GM11168 (cell line): ENCODE measurements around the gene RPUSD4.
"Not testable (repeated sequence)": the region's sequence is repeated elsewhere in the genome, so short reads cannot be mapped to it uniquely, and the experiment has no call there.

ENCODE experiments used
- in situ Hi-C: fragments of 300-500 bp; cut with MboI; formaldehyde crosslinking; loops from one replicate; pipeline ENCODE4 v1.12.0; 2022; ENCODE audit warnings: low sequenced_read_pairs; ENCODE audit not compliant: unreplicated experiment

RPUSD4 gene, protein sequence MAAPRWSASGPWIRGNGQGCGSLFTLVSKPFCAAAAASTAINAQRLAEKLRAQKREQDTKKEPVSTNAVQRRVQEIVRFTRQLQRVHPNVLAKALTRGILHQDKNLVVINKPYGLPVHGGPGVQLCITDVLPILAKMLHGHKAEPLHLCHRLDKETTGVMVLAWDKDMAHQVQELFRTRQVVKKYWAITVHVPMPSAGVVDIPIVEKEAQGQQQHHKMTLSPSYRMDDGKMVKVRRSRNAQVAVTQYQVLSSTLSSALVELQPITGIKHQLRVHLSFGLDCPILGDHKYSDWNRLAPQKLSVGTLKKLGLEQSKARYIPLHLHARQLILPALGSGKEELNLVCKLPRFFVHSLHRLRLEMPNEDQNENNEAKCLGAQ

DNA sequence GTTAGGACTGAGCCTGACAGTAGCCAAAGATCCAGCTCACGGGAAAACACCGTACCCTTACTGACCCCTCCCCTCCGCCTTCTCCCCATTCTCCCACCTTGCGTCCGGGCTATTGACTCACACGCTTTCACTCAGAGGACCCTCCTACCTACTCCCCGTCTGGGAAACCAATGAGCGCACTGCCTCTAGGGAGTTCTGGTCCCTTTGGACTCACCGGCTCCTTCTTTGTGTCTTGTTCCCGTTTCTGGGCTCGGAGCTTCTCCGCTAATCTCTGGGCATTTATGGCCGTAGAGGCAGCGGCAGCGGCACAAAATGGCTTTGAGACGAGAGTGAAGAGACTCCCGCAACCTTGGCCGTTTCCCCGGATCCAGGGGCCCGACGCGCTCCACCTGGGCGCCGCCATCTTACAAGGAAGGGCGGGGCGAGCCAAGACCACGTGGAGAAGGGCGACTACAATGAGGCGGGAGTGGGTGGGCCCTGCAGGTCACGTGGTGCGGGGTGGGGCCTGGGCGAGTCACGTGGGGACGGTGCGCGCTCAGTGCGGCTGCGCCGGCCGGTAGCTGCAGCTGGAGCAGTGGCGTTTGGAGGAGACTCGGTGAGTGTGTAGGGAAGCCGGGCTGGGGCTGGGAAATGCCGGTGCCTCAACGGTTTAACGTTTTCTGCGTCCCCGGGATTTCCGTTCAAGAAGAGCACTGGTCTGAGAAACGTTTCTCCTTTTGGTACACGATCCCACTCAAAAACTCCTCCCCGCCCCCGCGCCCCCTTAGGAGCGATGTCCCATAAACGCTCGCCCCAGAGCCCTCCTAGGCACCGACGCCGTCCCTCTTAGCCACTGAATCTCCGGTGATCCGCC lies at the start of gene RPUSD4, which contains the start of gene FAM118B:
TSS of gene RPUSD4 (minus strand) at position 415 of the 853 bp plus-strand sequence. CDS start at position 403, 12 bp downstream.
TSS of gene FAM118B (plus strand) at position 547 of the 853 bp plus-strand sequence. CDS start 23,220 bp downstream, outside the sequence.
- in situ Hi-C loops, result no loop called here

DNA sequence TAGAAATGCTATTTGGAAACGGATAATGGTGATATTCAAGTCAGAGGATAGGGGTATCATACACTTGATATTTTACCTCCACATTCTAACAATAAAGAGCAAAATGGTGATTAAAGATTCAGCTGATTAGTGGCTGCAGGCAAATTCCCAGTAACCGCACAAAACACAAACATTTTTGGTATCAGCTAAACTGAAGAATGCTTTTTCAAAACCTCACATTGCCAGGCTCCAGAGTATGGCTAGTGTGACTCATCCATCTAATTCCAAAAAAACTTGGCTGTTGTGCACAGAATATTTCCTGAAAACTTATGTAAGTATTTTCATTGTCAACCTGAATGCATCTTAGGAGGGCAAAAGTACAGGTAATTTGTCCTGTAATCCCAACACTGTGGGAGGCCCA lies 46.3 kb upstream of the RPUSD4 start:
- in situ Hi-C loops, result no loop called here

DNA sequence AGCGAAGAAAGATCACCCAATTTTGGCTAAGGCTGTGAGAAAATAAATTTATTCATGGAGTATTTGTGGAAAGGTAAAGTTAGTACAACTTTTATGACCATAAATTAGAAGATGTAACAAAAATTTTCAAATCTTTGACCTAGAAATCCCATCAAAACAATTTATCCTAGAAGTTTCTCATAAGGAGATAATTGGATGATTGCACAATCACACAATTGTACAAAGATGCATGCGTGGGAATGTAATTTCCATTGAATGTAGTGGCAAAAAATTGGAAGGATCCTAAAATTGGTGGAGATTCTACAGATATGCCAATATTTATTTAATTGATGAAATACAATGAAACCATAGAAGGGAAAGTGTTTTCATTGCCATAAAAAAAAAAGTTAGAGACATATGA lies 45.7 kb upstream of the RPUSD4 start:
- in situ Hi-C loops, result no loop called here

DNA sequence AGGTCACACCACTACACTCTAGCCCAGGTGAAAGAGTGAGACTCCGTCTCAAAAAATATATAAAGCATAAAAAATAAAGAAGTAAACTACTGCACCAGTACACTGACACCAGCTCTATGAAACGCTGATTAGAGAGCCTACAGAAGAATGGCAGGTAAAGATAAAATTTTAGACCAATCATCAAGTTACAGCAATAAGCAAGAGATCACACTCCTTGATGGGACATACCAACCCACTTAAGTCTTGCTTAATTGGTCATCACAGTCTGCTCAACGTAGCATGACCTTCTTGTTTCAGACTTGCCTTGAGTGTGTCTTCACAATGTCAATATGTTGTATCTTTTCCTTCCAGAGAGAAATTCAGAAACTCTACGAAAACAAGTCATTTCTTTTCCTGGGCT lies 44.8 kb upstream of the RPUSD4 start:
- in situ Hi-C loops, result no loop called here

DNA sequence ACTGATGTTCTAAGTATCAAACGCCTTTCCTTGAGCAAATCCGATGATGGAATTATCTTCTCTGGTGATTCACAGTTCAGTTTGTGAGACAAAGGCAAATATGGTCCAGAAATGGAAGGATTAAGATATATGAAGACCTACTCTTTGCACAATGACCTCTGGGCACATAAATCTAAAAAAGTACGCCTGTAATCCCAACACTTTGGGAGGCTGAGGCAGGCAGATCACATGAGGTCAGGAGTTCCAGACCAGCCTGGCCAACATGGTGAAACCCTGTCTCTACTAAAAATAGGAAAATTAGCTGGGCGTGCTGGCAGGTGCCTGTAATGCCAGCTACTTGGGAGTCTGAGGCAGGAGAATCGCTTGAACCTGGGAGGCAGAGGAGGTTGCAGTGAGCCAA lies 44.1 kb upstream of the RPUSD4 start:
- in situ Hi-C loops, result not testable (repeated sequence)

DNA sequence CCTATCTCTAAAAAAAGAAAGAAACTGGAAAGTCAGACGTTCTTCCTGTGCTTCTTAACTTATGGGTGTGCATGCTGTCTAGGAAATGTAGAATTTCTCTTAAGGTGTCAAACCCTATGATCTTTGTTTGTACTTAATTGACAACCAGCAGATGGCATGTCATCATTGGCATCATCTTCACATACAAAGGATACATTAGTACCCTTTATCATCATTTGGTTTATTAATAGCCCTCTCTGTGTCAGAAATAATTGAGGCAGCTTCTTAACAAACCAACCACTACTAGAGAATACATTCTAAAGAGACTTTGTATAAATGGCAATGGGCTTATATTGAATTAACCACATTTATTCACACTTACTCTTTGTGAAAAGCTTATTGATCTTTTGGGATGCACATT lies 43.4 kb upstream of the RPUSD4 start:
- in situ Hi-C loops, result no loop called here

DNA sequence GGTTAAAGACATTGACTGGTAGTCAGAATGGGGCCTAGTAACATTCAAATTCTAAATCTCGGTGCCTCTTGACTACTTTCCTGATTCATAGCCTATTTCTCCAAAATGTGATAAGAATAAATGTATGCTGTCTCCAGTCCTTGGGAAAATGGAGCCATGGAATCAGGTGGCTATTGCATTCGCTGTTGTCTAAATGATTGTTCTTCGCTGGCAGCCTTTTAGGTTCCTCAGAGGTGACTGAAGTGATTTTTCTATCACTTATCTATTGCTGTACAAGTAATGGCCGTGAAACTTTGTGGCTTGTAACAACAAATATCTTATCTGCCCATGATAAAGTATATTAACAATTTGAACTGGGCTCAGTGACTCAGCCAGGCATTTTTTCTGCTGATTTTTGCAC lies 41.8 kb upstream of the RPUSD4 start:
- in situ Hi-C loops, result no loop called here

DNA sequence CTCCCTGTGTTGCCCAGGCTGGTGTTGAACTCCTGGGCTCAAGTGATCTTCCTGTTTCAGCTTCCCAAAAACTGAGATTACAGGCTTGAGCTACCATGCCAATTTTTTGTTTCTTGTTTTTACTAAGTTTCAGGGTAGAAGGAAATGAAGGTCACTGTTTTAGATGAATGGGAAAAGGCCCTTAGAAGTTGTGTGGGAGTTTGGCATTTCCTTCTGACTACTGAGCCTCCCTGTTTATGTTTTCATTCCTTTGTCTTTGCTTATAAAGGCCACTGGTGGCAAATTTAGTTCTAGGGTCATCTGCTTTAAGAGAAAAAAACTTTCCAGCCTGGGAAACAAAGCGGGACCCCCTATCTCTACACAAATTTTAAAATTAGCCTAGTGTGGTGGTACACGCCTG lies 35.2 kb upstream of the RPUSD4 start:
- in situ Hi-C loops, result no loop called here

DNA sequence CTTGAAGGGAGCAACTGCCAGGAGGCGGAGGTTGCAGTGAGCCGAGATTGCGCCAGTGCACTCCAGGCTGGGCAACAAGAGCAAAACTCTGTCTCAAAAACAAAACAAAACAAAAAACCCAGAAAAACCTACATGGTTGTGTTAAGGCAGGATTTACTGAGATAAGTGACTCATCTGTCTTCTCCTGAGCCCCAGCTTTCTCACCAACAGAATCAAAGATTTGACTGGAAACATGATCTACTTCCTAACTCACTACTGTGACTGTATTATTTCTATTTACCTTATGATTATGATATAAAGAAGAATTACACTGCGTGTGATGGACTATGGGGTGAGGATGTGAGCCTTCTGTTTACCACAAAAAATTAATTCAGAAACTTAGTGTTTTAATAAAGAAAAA lies 21.9 kb upstream of the RPUSD4 start:
- in situ Hi-C loops, result no loop called here

DNA sequence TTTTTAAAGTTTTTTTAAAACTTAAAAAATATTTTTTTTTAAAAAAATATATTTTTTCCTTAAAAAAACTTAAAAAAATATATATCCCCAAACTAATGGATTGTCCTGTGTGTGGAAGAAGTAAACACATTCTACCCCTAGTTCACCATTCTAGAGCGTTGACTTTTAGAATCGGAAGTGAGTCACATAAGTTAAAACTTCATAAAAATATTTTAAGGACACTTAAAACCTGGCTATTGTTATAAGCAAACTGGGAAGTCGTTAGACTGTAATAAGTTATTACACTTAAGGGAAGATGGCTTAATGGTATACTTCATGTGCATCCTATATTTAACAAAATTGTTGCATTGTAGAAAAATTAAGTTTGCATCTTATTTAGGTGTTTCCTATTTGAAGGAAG lies 21.2 kb upstream of the RPUSD4 start:
- in situ Hi-C loops, result no loop called here

DNA sequence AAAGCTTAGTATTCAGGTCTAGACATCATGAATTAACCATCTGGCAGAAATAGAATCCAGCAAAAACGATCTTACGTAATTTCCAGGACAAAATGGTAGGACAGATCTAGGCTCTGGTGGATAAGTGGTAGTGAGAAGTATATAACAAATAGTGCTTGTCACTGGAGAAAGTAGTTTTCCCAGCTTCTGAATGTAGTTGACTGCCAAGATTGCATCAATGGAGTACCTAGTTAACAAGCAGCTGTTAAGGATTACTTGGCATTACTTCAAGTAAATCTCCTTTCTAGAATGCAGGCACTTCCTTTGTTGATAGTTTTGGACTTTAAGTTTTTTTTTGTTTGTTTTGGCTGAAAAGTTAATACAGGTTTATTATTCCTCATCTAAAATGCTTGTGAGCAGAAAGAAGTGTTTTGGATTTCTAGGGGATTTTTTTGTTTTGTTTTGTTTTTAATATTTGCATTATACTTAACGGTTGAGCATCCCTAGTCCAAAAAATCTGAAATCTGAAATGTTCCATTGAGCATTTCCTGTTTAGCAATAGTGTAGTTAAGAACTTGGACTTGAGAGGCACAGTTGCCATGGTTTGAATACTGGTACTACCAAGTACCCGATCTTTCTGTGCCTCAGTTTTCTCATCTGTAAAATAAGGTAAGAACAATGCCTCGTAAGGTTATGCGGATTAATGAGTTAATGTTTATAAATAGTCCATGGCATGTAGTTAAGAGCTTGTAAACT lies 20.4 kb upstream of the RPUSD4 start:
- in situ Hi-C loops, result no loop called here

DNA sequence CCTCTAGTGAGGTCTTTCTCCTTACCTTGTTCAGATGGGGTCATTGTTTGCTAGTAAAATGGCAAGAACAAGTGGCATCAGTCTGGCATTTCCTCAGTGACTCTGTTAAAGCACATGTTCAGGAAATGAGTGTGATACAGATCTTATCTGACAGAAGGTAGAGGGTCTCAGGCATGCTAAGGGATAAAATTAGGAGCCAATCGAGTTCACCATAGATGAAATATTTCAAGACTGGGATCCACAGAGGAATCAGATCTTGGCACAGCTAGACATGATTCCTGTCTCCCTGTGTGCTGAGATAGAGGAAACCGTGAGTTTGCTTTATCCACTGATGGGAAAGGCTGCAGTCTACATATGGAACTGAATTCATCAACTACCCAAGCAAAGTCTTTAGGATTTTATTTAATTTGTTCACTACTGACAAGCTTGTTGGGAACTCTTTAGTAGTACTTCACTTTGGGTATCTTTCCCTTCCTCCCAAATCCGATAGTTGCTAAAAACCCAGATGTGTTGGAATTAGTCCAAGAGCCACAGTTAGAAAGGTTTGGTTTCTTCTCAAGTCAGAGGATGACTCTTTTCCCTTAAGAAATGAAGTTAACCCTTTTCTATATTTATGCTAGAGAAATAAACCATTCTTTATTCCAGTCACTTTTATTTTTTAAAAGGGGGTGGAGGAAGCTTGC lies 18.5 kb upstream of the RPUSD4 start:
- in situ Hi-C loops, result no loop called here

DNA sequence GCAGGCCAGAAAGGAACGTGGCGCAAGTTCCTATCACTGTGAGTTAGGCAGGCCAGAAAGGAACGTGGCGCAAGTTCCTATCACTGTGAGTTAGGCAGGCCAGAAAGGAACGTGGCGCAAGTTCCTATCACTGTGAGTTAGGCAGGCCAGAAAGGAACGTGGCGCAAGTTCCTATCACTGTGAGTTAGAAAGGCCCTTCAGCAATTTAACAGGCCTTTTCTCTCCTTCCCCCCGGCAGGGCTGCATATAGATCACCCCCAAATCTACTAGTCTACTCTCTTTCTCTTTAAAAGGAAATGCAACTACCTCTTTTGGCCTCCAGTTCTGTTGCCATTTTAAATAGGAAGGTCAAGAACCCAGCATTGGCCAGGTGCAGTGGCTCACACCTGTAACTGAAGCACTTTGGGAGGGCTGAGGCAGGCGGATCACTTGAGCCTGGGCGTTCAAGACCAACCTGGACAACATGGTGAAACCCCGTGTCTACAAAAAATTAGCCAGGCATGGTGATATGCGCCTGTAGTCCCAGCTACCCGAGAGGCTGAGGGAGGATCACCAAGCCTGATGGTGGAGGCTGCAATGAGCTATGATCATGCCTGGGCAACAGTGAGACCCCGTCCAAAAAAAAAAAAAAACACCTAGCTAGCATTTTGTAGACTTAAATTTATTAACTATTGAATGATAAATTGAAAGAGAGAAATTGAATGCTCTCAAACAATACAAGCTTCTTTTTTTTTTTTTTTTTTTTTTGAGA lies 15.1 kb upstream of the RPUSD4 start:
- in situ Hi-C loops, result no loop called here

DNA sequence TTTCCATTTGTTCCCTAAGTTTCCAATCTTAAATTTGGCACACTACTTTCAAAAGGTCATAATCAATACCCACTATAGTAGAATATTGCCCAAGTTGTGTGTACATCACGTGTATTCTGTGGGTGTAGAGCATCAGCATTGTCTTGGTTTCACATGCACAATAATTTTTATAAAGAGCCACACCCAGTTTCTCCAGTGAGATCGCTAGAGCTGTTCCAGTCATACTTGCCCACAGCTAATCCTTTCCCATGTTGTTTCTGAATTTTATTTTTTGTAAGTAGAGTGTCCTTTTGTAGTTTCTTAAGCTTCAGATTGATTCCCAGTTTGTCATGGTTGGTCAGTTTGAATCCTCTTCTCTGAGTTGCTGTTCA lies 13.8 kb upstream of the RPUSD4 start:
- in situ Hi-C loops, result no loop called here

DNA sequence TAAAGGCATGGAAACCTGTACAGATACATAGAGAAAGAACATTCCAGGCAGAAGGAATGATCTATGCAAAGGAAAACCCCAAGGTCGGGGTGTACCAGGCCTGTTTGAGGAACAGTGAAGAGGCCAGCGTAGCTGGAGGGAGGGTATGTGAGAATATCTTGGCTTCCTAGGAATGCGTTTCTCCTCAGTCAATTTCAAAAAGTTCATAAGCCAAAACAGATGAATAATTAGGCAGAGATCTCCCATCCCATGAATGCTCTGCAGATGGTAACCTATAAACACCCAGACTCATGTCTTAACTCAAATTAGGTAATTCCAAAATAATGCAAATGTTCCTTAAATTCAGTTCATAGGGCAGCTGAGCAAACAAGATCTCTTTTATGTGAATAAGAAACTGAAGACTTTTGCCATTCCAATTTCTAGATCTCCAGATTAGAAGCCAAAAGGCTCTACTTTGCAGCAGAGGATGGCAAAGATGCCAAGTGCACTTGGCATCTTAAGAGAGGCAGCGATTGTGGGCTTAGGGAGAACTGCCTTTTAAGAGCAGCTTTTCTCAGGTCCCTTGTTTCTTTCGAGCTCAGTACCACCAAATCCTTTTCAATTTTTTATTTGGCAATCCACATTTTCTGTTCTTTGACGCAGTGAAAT lies 13.3 kb upstream of the RPUSD4 start:
- in situ Hi-C loops, result no loop called here

DNA sequence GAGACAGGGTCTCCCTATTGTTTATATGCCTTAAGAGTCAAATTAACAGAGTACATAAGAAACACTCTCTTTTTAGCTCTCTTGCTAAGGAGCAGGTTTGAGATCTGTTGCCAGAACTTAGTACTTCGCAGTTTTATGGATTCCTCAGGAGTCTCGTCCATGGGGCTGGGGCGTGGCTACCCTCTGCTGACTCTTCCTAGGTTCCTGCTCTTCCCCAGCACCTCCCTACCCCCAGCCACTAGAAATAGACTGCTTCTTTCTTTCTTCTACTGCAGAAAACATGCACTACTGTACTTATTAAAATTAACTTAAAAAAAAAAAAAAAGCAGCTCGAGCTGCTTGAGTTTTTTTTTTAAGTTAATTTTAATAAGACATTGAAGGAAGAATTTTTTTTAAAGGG lies 8.1 kb upstream of the RPUSD4 start:
- in situ Hi-C loops, result no loop called here

DNA sequence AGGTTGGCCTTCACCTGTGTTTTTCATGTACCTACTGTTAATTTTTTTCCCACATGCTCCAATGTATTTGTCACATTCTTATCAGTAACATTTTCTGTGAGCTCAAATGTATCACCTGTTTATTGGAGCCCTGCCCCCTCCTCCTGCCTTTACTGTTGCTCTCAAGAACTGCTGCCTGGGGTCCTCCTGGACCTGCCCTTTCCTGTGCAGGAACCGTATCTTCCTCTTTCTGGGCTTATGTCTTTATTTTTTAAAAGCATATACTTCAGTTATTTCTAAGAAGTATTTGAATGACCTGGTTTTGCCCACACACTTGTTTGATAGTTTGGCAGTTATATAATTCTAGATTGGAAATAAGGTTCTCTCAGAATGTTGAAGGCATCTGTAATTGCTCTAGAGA lies 6.0 kb upstream of the RPUSD4 start:
- in situ Hi-C loops, result no loop called here

DNA sequence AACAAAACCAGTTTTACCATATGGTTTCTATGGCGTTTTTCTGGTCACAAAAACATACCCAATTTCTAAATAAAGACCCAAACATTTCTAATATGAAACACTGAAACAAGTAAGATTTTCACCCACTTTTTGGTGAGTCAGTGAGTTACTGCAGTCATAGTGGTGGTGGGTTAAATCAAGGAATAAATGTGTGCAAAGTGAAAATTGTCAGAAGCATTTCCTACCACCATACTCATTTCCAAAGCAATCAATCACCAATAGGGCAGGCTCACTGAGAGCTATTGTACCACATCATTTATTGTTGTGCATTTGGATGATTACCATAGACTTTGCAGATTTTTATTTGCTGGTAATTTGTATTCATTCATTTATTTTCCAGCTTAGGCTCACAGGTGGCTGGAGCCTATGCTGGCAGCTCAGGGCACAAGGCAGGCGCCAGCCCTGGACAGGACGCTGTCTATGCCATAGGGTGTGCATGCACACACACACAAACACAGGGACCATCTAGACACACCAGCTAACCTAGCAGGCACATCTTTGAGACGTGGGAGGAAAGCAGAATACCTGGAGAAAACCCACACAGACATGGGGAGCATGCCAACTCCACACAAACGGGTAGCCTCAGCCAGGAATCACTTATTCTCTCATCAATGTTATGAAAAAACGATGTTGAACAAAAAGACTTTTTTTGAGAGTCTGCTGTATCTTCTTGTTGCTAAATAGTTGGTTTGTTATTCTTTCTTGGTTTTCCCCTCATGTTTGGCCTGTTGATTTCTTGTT lies 5.3 kb upstream of the RPUSD4 start:
- in situ Hi-C loops, result no loop called here
